Measurements from ENCODE around the gene FAM114A2.

Gene FAM114A2

DNA sequence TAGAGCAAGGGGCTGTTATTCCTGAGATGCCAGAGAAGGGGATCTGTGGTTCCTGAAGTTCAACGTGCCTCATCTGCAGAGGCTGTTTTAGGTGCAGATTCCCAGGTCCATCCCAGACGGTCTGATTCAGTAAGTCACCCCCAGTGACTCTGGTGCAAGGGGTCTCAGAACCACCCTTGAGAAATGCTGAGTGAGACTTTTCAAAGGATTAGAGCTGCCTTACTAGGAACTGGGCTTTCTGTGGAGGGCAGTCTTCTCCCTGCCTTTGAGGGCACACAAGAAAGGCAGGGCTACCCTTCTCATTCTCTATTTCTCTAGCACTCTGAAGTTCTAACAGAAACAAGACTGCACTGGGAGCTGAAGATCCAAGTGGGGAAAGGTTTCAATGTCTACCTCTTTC, 66.5 kb downstream of the FAM114A2 start:
- no peak overlapping the region for H3K27ac ChIP-seq
- no peak overlapping the region for H3K4me3 ChIP-seq (ENCODE audit: low read depth, low read length)
- no peaks in the 10 kb centered on the region for H3K36me3 ChIP-seq (replicated peaks)
- TF ChIP-seq, protein P1, sequence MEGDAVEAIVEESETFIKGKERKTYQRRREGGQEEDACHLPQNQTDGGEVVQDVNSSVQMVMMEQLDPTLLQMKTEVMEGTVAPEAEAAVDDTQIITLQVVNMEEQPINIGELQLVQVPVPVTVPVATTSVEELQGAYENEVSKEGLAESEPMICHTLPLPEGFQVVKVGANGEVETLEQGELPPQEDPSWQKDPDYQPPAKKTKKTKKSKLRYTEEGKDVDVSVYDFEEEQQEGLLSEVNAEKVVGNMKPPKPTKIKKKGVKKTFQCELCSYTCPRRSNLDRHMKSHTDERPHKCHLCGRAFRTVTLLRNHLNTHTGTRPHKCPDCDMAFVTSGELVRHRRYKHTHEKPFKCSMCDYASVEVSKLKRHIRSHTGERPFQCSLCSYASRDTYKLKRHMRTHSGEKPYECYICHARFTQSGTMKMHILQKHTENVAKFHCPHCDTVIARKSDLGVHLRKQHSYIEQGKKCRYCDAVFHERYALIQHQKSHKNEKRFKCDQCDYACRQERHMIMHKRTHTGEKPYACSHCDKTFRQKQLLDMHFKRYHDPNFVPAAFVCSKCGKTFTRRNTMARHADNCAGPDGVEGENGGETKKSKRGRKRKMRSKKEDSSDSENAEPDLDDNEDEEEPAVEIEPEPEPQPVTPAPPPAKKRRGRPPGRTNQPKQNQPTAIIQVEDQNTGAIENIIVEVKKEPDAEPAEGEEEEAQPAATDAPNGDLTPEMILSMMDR (IDR thresholded peaks at IDR 0.05; ENCODE audit: low read depth, low read length, missing control alignments) = no peak
- no peaks in the 10 kb centered on the region for H3K27me3 ChIP-seq (replicated peaks)
- DNase-seq = no peak
- in situ Hi-C loops (cut with HindIII; ENCODE audit: low pct_ligation_motif_present, low sequenced_read_pairs) = no loop called here

DNA sequence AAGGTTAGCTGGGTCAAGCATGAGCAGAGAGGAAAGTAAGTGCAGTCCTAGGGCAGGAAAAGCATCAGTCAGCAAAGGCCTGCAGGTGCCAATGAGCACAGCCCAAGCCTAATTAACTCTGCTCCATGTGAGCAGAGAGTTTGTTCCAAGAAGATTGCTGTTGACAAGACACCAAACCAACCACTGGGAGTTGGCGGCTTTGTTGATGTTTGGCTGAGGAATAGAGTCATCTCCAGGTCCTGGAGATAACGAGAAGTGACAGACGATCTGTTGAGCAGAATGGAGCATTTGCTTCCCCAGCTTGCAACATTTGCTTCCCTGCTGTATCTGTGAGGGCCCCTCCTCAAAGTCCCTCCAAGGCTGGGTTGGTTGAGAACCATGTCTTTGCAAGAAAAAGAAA, 68.2 kb downstream of the FAM114A2 start:
- in situ Hi-C loops (cut with HindIII; ENCODE audit: low pct_ligation_motif_present, low sequenced_read_pairs) = no loop called here
- H3K4me3 ChIP-seq (ENCODE audit: low read depth, low read length) = no peak overlapping the region
- DNase-seq = no peak
- no peaks in the 10 kb centered on the region for H3K27me3 ChIP-seq (replicated peaks)
- TF ChIP-seq, protein P1 (IDR thresholded peaks at IDR 0.05; ENCODE audit: low read depth, low read length, missing control alignments) = no peak
- no peaks in the 10 kb centered on the region for H3K36me3 ChIP-seq (replicated peaks)
- H3K27ac ChIP-seq = no peak overlapping the region

DNA sequence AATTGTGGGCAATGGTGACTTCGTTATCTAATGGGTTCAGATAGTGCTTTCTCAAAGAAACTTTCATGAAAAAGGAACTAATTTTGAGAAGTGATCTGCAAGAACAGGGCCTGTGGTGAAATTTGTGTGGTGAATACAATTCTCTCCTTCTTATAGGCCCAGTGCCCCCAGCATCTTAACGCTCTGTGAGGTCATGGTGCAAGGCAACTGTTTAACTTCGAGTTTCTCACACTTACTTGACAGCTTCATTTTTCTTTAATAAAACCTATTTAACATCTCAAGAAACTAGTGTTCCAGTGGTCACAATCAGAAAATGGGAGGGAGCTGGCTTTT, 69.2 kb downstream of the FAM114A2 start:
- TF ChIP-seq, protein P1 (IDR thresholded peaks at IDR 0.05; ENCODE audit: low read depth, low read length, missing control alignments) = no peak
- H3K27ac ChIP-seq = no peak overlapping the region
- H3K4me3 ChIP-seq (ENCODE audit: low read depth, low read length) = no peak overlapping the region
- in situ Hi-C loops (cut with HindIII; ENCODE audit: low pct_ligation_motif_present, low sequenced_read_pairs) = no loop called here
- no peak for DNase-seq
- H3K27me3 ChIP-seq (replicated peaks) = no peaks in the 10 kb centered on the region
- no peaks in the 10 kb centered on the region for H3K36me3 ChIP-seq (replicated peaks)

DNA sequence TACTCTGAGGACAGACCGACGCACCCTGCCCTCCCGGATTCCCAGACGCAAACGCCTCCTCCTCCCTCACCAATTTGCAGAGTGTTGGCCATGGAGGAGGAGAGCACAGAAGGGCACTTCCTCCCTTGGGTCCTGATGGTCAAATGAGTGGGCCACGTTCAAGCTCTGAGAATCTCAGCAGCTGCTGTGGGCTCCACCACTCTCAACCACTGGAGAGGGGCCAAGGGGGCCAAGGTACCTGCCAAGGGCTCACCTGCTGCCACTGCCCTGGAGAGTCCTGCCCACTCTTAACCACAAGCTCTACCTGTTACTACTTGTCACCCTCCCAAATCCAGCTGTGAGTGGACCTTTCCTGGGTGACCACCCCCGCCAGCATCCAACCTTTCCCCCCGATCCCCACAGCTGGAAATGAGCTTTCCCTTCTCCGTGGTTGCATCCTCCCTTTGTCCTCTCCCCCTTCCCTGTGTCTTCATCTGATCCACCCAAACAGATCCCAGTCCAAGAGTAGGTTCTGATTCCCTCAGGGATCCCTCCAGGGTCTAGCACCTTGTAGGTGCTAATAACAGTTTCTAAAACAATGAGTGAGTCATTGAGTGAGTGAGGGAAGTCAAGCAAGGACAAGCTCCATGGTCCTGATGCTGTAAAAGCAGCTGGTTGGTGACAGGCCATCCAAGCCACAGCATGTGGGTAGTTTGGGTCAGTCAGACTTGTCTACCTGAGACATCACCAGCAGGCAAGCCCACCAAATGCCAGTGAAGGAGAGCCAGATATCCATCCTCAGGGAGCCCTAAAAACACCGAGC, 69.7 kb downstream of the FAM114A2 start:
- TF ChIP-seq, protein P1 (IDR thresholded peaks at IDR 0.05; ENCODE audit: low read depth, low read length, missing control alignments) = no peak
- in situ Hi-C loops (cut with HindIII; ENCODE audit: low pct_ligation_motif_present, low sequenced_read_pairs) = no loop called here
- Histone ChIP-seq H3K36me3 (replicated peaks) (no peaks in the 10 kb centered on the region), H3K27me3 (replicated peaks) (no peaks in the 10 kb centered on the region), H3K4me3 (ENCODE audit: low read depth, low read length) (no peak overlapping the region), H3K27ac (no peak overlapping the region)
- DNase-seq = no peak

DNA sequence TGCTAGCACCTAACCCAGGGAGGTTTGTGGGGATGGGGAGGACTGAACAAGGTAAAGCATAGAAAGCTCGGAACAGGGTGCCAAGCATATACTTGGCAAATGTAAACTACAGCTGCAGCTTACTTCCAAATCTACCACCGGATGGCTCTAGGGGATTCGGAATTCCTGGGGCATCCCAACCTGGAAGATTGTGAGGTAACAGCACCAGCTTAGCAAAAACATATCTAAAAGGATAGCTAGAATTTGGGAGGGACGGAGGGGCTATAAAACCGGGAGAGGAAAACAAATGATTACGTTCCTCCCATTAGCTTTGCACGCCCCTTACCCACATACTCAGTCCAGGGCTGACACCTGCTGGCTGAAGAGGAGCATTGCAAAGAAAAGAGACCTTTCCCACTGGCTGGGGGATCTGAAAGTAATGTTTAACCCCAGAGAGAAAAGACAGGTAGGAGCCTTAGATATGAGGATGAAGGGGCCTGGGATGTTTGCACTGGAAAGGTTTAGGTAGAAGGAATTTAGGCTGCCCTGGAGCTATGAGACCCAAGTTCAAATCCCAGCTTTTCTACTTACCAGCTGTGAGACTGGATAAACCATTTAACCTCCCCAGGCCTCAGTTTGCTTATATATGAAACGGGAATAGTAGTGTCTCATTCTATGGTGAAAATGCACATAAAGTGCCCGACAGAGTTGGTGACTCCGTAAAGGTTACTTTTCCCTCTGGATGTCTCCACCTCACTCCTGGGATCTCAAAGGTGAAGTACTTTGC, 73.6 kb downstream of the FAM114A2 start:
- peak overlapping the region; percentile 30 for H3K4me3 ChIP-seq (ENCODE audit: low read depth, low read length)
- H3K36me3 ChIP-seq (replicated peaks) = no peaks in the 10 kb centered on the region
- TF ChIP-seq, protein P1 (IDR thresholded peaks at IDR 0.05; ENCODE audit: low read depth, low read length, missing control alignments) = peak; percentile 94
- no peak overlapping the region for H3K27ac ChIP-seq
- peak; percentile 18 for DNase-seq
- in situ Hi-C loops (cut with HindIII; ENCODE audit: low pct_ligation_motif_present, low sequenced_read_pairs) = no loop called here
- no peaks in the 10 kb centered on the region for H3K27me3 ChIP-seq (replicated peaks)

Data from brain microvascular endothelial cell (primary cell).